ENCODE results near the gene SNX7.

DNA sequence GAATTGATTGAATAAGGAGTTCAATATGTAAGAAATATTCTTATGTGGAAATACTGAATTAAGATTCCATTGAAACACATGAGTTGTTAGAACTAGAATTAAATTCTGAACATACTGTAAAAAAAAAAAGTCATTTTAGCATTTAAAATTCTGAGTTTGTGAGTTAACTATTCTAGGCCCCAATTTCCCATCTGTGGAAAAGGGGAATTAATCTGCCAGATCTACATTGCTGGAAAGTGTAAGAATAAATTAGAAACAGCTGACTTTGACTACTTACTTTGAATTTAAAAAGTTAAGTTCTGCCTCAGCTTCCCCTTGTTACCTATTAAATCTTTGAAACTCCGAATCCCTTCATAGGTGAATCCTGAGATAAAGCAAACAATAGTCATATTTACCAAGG lies 103.0 kb downstream of the SNX7 start:
- TF ChIP-seq EZH2 (IDR thresholded peaks at IDR 0.05; ENCODE audit: low read length, missing control alignments), result no peak
- TF ChIP-seq, protein P1, sequence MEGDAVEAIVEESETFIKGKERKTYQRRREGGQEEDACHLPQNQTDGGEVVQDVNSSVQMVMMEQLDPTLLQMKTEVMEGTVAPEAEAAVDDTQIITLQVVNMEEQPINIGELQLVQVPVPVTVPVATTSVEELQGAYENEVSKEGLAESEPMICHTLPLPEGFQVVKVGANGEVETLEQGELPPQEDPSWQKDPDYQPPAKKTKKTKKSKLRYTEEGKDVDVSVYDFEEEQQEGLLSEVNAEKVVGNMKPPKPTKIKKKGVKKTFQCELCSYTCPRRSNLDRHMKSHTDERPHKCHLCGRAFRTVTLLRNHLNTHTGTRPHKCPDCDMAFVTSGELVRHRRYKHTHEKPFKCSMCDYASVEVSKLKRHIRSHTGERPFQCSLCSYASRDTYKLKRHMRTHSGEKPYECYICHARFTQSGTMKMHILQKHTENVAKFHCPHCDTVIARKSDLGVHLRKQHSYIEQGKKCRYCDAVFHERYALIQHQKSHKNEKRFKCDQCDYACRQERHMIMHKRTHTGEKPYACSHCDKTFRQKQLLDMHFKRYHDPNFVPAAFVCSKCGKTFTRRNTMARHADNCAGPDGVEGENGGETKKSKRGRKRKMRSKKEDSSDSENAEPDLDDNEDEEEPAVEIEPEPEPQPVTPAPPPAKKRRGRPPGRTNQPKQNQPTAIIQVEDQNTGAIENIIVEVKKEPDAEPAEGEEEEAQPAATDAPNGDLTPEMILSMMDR (conservative IDR thresholded peaks at IDR 0.05 in 1 of 2, IDR thresholded peaks at IDR 0.05 in 1 of 2; ENCODE audit: low read depth in 1 of 2, low read length in 2 of 2), result no peak
